GM08714 (cell line): ENCODE measurements around the gene SLC38A8.

Experiments used
- H3K4me3 ChIP-seq: fragments of 200-500 bp; sonication (Bioruptor generic); 2 replicates; pipeline ENCODE4 v1.5.1; 2014; ENCODE audit warnings: mild to moderate bottlenecking, low read length, inconsistent platforms
- ZNF274 ChIP-seq: IDR thresholded peaks from 2 replicates; pipeline ENCODE4 v1.6.1; 2012; ENCODE audit warnings: mild to moderate bottlenecking, low read depth, low read length

SLC38A8 gene

DNA sequence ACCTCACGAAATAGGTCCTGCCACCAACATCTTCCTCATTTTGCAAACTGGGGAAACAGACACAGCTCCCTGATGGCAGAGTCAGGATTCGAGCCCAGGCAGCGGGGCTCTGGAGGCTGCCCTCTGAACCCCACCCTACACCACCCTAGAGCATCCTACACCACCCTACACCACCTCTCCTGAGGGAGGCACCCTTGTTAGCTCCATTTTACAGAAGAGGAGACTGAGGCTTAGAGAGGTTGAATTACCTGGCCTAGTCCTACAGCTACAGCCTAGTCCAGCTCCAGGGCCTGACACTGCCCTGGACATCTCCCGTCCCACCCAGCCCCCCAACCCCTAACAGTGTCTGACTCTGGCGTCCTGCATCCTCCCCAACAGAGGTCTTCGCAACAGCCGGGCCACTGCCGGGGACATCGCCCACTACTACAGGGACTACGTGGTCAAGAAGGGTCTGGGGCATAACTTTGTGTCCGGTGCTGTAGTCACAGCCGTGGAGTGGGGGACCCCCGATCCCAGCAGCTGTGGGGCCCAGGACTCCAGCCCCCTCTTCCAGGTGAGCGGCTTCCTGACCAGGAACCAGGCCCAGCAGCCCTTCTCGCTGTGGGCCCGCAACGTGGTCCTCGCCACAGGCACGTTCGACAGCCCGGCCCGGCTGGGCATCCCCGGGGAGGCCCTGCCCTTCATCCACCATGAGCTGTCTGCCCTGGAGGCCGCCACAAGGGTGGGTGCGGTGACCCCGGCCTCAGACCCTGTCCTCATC is 77.7 kb downstream of the SLC38A8 start:
- no peak overlapping the region for H3K4me3 ChIP-seq
- no peak for TF ChIP-seq ZNF274

DNA sequence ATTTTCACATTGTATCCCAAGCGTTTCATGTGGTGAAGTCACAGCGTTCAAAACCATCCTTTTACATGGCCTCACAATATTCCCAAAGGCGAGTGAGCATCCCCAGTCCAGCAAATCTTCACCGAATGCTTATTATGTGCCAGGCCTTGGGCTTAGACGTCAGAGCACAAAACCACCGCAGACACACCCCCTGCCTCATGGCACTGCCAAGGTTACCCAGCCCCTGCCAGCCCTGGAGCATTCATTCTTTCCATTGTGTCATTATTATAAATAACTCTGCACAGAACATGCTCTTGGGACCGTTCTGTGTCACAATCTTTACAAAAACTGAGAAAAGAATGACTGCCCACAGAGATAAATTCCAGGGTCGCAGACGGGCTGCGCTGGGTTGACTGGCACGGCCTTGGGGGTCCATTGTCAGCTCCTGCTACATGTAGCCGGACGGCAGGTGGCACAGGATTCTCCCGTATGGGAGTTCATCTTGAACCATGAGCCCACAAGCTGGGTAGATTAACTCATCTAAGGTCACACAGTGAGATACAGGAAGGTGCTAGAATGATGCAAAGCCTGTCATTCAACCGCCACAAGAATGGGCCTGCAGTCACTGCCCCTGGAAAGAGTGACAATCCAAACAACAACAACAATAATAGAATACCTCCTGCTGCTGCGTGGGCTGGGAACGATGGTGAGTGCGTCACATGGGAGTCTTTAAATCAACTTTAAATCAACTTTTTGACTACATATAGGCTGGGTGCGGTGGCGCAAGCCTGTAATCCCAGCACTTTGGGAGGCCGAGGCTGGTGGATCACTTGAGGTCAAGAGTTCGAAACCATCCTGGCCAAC is 79.1 kb downstream of the SLC38A8 start:
- H3K4me3 ChIP-seq, result no peak overlapping the region
- no peak for TF ChIP-seq ZNF274

GRCh38 chr16:83961591-83961990 is 81.0 kb downstream of the SLC38A8 start:
- TF ChIP-seq ZNF274, result no peak

DNA sequence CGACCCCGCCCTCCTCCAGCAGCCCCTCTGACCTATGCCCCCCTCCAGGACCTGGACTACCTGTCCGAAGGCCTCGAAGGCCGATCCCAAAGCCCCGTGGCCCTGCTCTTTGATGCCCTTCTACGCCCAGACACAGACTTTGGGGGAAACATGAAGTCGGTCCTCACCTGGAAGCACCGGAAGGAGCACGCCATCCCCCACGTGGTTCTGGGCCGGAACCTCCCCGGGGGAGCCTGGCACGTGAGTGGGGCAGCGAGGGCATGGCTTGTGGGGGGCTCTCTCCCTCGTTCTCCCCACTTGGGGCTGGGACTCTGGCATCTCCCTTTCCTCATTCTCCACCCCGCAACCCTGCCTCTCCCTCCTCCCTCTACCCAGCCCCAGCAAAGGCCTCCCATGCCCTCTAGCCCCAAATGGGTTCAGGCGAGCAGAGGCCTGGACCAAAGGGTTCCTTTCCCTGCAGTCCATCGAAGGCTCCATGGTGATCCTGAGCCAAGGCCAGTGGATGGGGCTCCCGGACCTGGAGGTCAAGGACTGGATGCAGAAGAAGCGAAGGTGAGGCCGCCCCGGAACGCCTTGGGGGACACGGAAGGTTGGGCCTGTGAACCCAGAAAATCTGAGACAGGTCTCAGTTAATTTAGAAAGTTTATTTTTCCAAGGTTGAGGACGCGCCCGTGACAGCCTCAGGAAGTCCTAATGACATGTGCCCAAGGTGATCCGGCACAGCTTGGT is 81.9 kb downstream of the SLC38A8 start:
- TF ChIP-seq ZNF274, result no peak
- no peak overlapping the region for H3K4me3 ChIP-seq

More at GRCh38 chr16:83961591-83961990, 81.0 kb downstream of the SLC38A8 start:
- no peak overlapping the region for H3K4me3 ChIP-seq
